B cell (primary cell): ENCODE data around the gene LHCGR. TPM values are rescaled to one million over a fixed set of nuclear protein-coding genes. Genes with fewer than 3 reads are reported as not detected.

Source experiments
- ATAC-seq: fragments of 200-7000 bp; cut with Tn5 transposase; one replicate; pipeline ENCODE4 v1.10.0; 2021; ENCODE audit warnings: low read depth, mild to moderate bottlenecking, moderate number of reproducible peaks, moderate library complexity
- CTCF ChIA-PET: fragments of 350-600 bp; sonication (Branson Sonifier 250); formaldehyde crosslinking; loops from one replicate; lab custom pipeline; 2021; ENCODE audit warnings: antibody characterized with exemption, inconsistent platforms; lab: Charles Lee
- POLR2A ChIA-PET: fragments of 350-600 bp; sonication (Branson Sonifier 250); formaldehyde crosslinking; loops from one replicate; lab custom pipeline; 2021; ENCODE audit warnings: antibody characterized with exemption; lab: Charles Lee
- DNase-seq: peaks from one replicate; pipeline ENCODE4 v3.0.0; 2013
- H2AFZ ChIP-seq: 2 replicates; pipeline ENCODE4 v1.6.1; 2012; ENCODE audit warnings: mild to moderate bottlenecking, low read depth, low read length; ENCODE audit not compliant: insufficient read depth, poor library complexity, severe bottlenecking
- H3K27ac ChIP-seq, 2 donors: 1 replicate in 1 of 2; 2 replicates in 1 of 2; pipeline ENCODE4 v1.5.1; 2012 to 2013; ENCODE audit warnings: low read length in 2 of 2, mild to moderate bottlenecking in 2 of 2, moderate library complexity in 1 of 2
- H3K27me3 ChIP-seq, 4 experiments: fragments of 200-600 bp in 1 of 4; sonication (generic) in 1 of 4; replicated peaks in 1 of 4; 1 replicate in 2 of 4; 2 replicates in 2 of 4; pipeline versions ENCODE4 v1.6.1 to v1.7.0; 2013 to 2016; ENCODE audit warnings: low read length in 3 of 4, mild to moderate bottlenecking in 2 of 4, mixed read lengths in 1 of 4, moderate library complexity in 1 of 4; ENCODE audit not compliant: insufficient read depth in 4 of 4, control insufficient read depth in 3 of 4; ENCODE audit errors: control extremely low read depth in 1 of 4
- H3K36me3 ChIP-seq, 2 experiments: replicated peaks in 1 of 2; 1 replicate in 1 of 2; 2 replicates in 1 of 2; pipeline versions ENCODE4 v1.6.1 to v1.7.1; 2013; ENCODE audit warnings: low read length in 1 of 2; ENCODE audit not compliant: insufficient read depth in 2 of 2, control insufficient read depth in 1 of 2; ENCODE audit errors: control extremely low read depth in 1 of 2, extremely low read depth in 1 of 2
- H3K4me1 ChIP-seq, 2 donors: fragments of 200-600 bp in 1 of 2; sonication (generic) in 1 of 2; 1 replicate in 1 of 2; 2 replicates in 1 of 2; pipeline versions ENCODE4 v1.5.1 to v1.6.1; 2013 to 2017; ENCODE audit warnings: low read length in 2 of 2; ENCODE audit not compliant: control insufficient read depth in 2 of 2, insufficient read depth in 2 of 2
- H3K4me2 ChIP-seq: replicated peaks from 2 replicates; pipeline ENCODE3; 2012; ENCODE audit warnings: mild to moderate bottlenecking, low read depth, low read length; ENCODE audit not compliant: poor library complexity, severe bottlenecking
- H3K4me3 ChIP-seq, 5 experiments: fragments of 200-600 bp in 1 of 5; sonication (generic) in 1 of 5; 1 replicate in 3 of 5; 2 replicates in 2 of 5; pipeline versions ENCODE4 v1.5.1 to v1.7.0; 2011 to 2016; ENCODE audit warnings: low read length in 4 of 5, mild to moderate bottlenecking in 4 of 5, low read depth in 2 of 5, control low read depth in 1 of 5, moderate library complexity in 1 of 5; ENCODE audit not compliant: insufficient read depth in 1 of 5; ENCODE audit errors: control extremely low read depth in 1 of 5, extremely low read depth in 1 of 5
- H3K79me2 ChIP-seq: fragments of 200-600 bp; sonication (generic); one replicate; pipeline ENCODE4 v1.6.0; 2016; ENCODE audit warnings: low read length; ENCODE audit not compliant: control insufficient read depth, insufficient read depth
- H3K9ac ChIP-seq: fragments of 200-600 bp; sonication (generic); 2 replicates; pipeline ENCODE4 v1.6.1; 2017; ENCODE audit warnings: mild to moderate bottlenecking, low read length, moderate library complexity
- H3K9me3 ChIP-seq, 3 donors: one replicate each; pipeline versions ENCODE4 v1.6.1 to v1.7.1; 2013; ENCODE audit warnings: low read length in 2 of 3; ENCODE audit not compliant: control insufficient read depth in 2 of 3, insufficient read depth in 1 of 3; ENCODE audit errors: control extremely low read depth in 1 of 3
- H4K20me1 ChIP-seq: 2 replicates; pipeline ENCODE4 v1.6.0; 2012; ENCODE audit warnings: mild to moderate bottlenecking, low read length; ENCODE audit not compliant: insufficient read depth, control insufficient read depth, poor library complexity, severe bottlenecking
- H3K27ac Mint-ChIP-seq: one replicate; pipeline ENCODE4 v1.8.0; 2021; ENCODE audit warnings: mixed read lengths
- H3K27me3 Mint-ChIP-seq: one replicate; pipeline ENCODE4 v1.8.0; 2021; ENCODE audit warnings: mixed read lengths
- H3K4me1 Mint-ChIP-seq: one replicate; pipeline ENCODE4 v1.8.0; 2021; ENCODE audit warnings: mixed read lengths
- H3K4me3 Mint-ChIP-seq: one replicate; pipeline ENCODE4 v1.8.0; 2021; ENCODE audit warnings: mixed read lengths
- H3K9me3 Mint-ChIP-seq: one replicate; pipeline ENCODE4 v1.8.0; 2022; ENCODE audit warnings: mixed read lengths; ENCODE audit not compliant: insufficient read depth
- EZH2 ChIP-seq: IDR thresholded peaks from 2 replicates; pipeline ENCODE4 v1.6.1; 2012; ENCODE audit warnings: borderline replicate concordance, low read depth, mild to moderate bottlenecking, moderate library complexity, low read length; ENCODE audit not compliant: insufficient read depth, poor library complexity, severe bottlenecking
- whole genome bisulfite sequencing: methylation state at CpG from one replicate; pipeline ENCODE4 v1.1.5; 2013; ENCODE audit warnings: missing lambda C conversion rate; ENCODE audit not compliant: insufficient coverage; 5-methylcytosine and 5-hydroxymethylcytosine counted together
- intact Hi-C: fragments of 100-400 bp; cut with micrococcal nuclease; formaldehyde crosslinking; loops from one replicate; pipeline ENCODE4 v1.10.0; 2022
- polyA plus RNA-seq: library from polyadenylated mRNA; depleted of rRNA; stranded (reverse); fragments of >200 nt; gene quantifications from 2 replicates; pipeline ENCODE4 v1.2.3, GENCODE V29; 2012
- total RNA-seq, 2 donors: library from RNA; stranded (reverse); fragments of 120-200 nt in 1 of 2; gene quantifications; 1 replicate in 1 of 2; 2 replicates in 1 of 2; pipeline versions ENCODE4 v1.2.3 to v1.2.4, GENCODE V29; 2013 to 2022
- TF ChIP-seq, protein P1 (sequence below): fragments of 200-600 bp; IDR thresholded peaks from one replicate; pipeline ENCODE4 v1.8.0; 2022; ENCODE audit warnings: antibody characterized with exemption, mild to moderate bottlenecking

Gene LHCGR
- total and polyA plus RNA-seq, 2 donors (not counting 1 experiment from before 2014, with no cell fraction given): not detected

DNA sequence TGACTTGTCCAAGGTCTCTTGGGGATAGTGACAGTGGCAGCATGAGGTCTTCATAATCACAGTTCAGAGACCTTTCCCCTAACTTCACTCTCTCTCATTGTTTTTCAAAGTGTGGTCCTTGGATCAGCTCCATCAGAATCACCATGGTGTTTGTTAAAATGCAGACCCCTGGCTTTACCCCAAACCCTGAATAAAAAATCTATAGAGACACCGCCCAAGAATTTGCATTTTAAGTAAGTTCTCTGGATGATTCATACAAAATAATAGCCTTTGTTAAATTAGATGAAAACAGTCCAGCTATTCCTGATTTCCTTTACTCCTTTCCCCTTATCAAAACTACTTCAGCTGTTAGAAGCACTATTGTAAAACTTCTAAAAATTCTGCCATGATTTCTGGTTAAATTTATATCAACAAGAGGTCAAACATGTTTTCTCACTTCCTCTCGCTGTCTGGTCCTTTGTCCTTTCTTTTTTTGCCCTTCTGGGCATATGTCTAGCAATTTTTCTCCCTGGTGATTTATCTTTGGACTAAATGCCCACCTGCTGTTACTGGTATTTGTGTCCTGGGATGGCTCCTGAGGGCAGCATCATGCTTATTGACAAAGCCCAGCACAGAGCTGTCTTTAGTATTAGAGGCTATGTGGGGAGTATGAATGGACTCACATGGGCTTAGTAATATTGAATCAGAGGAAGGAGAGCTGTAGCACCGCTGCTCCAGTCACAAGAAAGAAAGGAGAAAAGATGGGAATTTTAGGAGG lies 63.4 kb downstream of the LHCGR start:
- Mint-ChIP-seq H3K9me3 (no peaks in the 10 kb centered on the region), H3K4me1 (no peaks in the 10 kb centered on the region), H3K27ac (no peak overlapping the region), H3K27me3 (peaks cover 7% of the 10 kb centered on the region), H3K4me3 (no peak overlapping the region)
- no peaks in the 10 kb centered on the region for H3K79me2 ChIP-seq
- DNase-seq: no peak
- H4K20me1 ChIP-seq: no peaks in the 10 kb centered on the region
- no peak overlapping the region for H3K27ac ChIP-seq
- CTCF ChIA-PET: no interaction called here
- H3K36me3 ChIP-seq: no peaks in the 10 kb centered on the region
- 70% methylated on average over 1 of the region's 3 CpGs for WGBS
- intact Hi-C loops: no loop called here
- H3K27me3 ChIP-seq: peaks cover 0 to 2% (median 0%) of the 10 kb centered on the region in 4 experiments
- no peaks in the 10 kb centered on the region for H3K9me3 ChIP-seq
- no peak overlapping the region for H2AFZ ChIP-seq
- H3K4me1 ChIP-seq: no peaks in the 10 kb centered on the region
- H3K4me2 ChIP-seq: no peak overlapping the region
- ATAC-seq: no peak
- no peak overlapping the region for H3K4me3 ChIP-seq
- no peak overlapping the region for H3K9ac ChIP-seq
- TF ChIP-seq, protein P1, sequence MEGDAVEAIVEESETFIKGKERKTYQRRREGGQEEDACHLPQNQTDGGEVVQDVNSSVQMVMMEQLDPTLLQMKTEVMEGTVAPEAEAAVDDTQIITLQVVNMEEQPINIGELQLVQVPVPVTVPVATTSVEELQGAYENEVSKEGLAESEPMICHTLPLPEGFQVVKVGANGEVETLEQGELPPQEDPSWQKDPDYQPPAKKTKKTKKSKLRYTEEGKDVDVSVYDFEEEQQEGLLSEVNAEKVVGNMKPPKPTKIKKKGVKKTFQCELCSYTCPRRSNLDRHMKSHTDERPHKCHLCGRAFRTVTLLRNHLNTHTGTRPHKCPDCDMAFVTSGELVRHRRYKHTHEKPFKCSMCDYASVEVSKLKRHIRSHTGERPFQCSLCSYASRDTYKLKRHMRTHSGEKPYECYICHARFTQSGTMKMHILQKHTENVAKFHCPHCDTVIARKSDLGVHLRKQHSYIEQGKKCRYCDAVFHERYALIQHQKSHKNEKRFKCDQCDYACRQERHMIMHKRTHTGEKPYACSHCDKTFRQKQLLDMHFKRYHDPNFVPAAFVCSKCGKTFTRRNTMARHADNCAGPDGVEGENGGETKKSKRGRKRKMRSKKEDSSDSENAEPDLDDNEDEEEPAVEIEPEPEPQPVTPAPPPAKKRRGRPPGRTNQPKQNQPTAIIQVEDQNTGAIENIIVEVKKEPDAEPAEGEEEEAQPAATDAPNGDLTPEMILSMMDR: no peak
- TF ChIP-seq EZH2: no peak
- POLR2A ChIA-PET: no interaction called here

DNA sequence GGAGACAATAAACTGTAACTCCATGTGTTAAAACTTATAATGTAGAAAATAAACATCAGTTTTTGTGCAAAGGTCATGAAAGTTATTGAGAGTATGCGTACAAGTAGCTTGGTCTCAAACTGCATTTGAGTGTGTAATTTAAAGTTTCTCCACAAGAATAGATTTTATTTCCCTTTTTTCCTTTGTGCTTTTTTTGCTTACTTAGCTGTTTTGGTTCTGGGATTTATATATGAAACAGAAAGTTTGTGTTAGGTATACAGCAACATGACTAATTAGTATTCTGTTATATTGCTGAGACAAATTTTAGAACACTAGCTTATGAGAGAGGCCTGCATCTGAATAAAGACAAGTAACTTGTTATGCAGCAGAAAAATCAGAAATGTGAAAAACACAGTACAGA lies 70.4 kb downstream of the LHCGR start:
- ChIA-PET CTCF (no interaction called here), POLR2A (no interaction called here)
- H3K4me3 Mint-ChIP-seq: no peak overlapping the region
- no peaks in the 10 kb centered on the region for H3K4me1 Mint-ChIP-seq
- no peaks in the 10 kb centered on the region for H3K9me3 Mint-ChIP-seq
- no peak overlapping the region for H3K27ac Mint-ChIP-seq
- Histone ChIP-seq H4K20me1 (no peaks in the 10 kb centered on the region), H3K27ac (no peak overlapping the region), H3K36me3 (no peaks in the 10 kb centered on the region), H2AFZ (no peak overlapping the region), H3K9ac (no peak overlapping the region), H3K27me3 (peaks cover 0 to 6% (median 3%) of the 10 kb centered on the region in 4 experiments), H3K4me3 (no peak overlapping the region), H3K4me1 (no peaks in the 10 kb centered on the region), H3K9me3 (no peaks in the 10 kb centered on the region), H3K4me2 (no peak overlapping the region), H3K79me2 (no peaks in the 10 kb centered on the region)
- peaks cover 15% of the 10 kb centered on the region for H3K27me3 Mint-ChIP-seq
- no CpG with 5 or more reads among the region's 1 CpG for WGBS
- intact Hi-C loops: no loop called here
- no peak for ATAC-seq
- TF ChIP-seq, protein P1: no peak
- no peak for DNase-seq
